ENCODE results near the gene MLST8. TPM values are rescaled to one million over a fixed set of nuclear protein-coding genes. Genes with fewer than 3 reads are reported as not detected.

The MLST8 gene
- total and polyA plus RNA-seq, 12 donors, result 19.3 to 43.1 (median 24.7) TPM

DNA sequence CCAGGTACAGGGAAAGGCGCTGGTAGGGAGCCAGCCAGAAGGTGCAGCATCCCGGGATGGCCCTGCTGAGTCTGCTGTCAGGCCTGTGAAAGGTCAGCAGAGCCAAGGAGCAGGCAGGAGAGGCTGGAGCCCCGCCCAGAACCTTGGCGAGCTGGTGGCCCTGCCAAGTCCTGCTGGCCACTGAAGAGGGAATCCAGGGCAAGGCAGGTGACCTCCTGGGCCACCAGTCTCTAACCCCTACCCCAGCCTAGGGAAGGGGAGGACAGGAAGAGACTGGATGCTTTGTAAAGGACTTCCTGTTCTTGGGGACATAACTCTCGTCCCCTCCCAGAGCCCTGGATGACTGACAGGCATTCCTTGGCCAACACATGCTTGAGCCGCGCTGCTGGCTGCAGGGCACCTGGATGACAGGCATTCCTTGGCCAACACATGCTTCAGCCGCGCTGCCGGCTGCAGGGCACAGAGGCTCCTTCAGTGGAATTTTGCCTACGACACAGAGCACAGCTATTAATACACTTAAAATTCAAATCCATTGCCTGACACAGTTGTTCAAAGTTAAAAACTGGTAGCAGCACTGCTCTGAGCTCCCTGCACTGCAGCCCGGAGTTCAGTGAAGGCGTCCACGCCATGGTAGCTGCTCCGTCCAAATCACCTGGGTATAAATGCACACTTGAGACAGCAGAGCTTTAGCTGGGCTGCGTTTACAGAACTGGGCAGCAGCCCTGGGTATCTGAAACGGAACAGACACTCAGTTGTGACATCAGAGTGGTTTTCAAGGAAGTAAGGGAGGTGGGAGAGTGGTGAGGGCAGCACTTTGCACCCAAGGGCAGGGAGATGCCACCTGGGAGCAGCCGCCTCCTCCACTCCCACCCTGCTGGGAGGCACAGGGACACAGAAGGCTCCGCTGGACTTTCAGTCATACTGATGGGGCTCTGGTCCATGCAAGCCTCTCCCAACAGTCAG is 7.4 kb downstream of the MLST8 start:
- WGBS, 2 donors, result 40 to 44% methylated on average over 19 of the region's 19 CpGs
- no peaks in the 10 kb centered on the region for H3K9me3 ChIP-seq
- DNase-seq, result peak; percentile 52 to 64
- intact Hi-C loops (cut with DNase I), result no loop called here
- no peaks in the 10 kb centered on the region for H3K27me3 ChIP-seq
- H3K36me3 ChIP-seq, result peaks cover 0 to 27% (median 16%) of the 10 kb centered on the region in 9 donors
- H3K4me1 ChIP-seq, result peaks cover 17 to 49% (median 32%) of the 10 kb centered on the region in 9 donors
- H3K4me3 ChIP-seq, result peak overlapping the region in 9 of 10 donors; percentile 63 to 97 (median 87)
- peak in 7 of 8 donors; percentile 2 to 50 (median 25) for ATAC-seq
- peak overlapping the region; percentile 72 to 94 (median 86) for H3K27ac ChIP-seq
- TF ChIP-seq, protein P1, sequence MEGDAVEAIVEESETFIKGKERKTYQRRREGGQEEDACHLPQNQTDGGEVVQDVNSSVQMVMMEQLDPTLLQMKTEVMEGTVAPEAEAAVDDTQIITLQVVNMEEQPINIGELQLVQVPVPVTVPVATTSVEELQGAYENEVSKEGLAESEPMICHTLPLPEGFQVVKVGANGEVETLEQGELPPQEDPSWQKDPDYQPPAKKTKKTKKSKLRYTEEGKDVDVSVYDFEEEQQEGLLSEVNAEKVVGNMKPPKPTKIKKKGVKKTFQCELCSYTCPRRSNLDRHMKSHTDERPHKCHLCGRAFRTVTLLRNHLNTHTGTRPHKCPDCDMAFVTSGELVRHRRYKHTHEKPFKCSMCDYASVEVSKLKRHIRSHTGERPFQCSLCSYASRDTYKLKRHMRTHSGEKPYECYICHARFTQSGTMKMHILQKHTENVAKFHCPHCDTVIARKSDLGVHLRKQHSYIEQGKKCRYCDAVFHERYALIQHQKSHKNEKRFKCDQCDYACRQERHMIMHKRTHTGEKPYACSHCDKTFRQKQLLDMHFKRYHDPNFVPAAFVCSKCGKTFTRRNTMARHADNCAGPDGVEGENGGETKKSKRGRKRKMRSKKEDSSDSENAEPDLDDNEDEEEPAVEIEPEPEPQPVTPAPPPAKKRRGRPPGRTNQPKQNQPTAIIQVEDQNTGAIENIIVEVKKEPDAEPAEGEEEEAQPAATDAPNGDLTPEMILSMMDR (IDR thresholded peaks at IDR 0.05), result no peak

DNA sequence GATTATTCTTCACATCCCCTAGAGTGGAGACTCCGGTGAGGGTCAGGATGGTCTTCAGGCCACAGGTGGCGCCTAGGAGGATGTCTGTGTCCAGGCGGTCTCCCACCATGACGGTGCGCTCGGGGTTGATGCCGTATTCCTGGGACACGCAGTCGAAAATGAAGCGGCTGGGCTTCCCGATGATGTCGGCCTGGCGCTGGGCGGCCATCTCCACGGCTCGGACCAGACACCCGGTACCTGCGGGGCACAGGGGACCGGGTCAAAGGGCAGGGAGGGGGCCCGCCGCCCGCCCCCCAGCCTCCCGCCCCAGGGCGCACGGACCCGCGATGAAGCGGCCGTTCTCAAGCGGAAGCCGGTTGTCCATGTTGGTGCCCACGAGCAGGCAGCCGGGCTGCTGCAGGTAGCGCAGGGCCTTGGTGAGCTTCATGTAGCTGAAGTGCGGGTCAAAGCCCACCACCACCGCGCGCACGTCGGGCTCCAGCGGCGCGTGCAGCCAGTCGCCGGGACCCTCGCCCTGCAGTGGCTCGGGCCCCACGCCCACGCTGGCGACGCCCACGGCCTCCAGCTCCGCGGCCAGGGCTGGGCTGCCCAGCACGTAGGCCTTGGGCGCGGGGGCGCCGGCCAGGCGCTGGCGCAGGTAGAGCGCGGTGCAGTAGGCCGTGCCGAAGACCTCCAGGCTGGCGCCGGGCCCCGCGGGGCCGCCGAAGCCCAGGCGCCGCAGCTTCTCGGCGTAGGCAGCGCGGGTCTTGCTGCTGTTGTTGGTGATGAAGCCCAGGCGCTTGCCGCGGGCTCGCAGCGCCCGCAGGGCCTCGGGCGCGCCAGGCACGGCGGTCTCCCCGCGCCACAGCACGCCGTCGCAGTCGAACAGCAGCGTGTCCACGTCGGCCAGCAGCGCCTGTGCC is 8.8 kb downstream of the MLST8 start:
- Histone ChIP-seq H3K27me3 (no peaks in the 10 kb centered on the region), H3K27ac (peak overlapping the region; percentile 22 to 94 (median 86)), H3K9me3 (no peaks in the 10 kb centered on the region), H3K36me3 (peaks cover 0 to 13% (median 2%) of the 10 kb centered on the region in 9 donors), H3K4me1 (peaks cover 17 to 49% (median 32%) of the 10 kb centered on the region in 9 donors), H3K4me3 (peak overlapping the region; percentile 40 to 97 (median 86))
- DNase-seq (no peak), ATAC-seq (no peak)
- TF ChIP-seq, protein P1 (IDR thresholded peaks at IDR 0.05), result no peak
- 1% methylated on average over 68 to 98 of the region's 98 CpGs for WGBS, 2 donors
- intact Hi-C loops (cut with DNase I), result no loop called here

DNA sequence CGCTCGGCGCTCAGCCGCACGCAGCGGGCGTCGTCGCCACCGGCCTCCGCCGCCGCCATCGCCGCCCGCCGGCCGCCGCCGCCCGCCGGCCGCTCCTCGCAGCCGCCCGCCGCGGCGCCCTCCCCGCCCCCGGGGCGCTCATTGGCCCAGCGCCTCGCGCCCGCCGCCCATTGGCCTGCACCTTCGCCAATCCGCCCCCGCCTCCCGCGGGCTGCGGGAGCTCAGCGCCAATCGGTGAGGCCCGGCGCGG is 9.4 kb downstream of the MLST8 start, which contains the start of gene PGP:
Gene PGP (minus strand): TSS at position 122 of the 250 bp plus-strand sequence. CDS start 63 bp downstream, at position 59.
- H3K27ac ChIP-seq, result peak within 1 kb of the TSS; percentile 76 to 95 (median 90)
- intact Hi-C loops (cut with DNase I), result no loop called here
- peak in 4 of 8 donors; percentile 84 to 92 (median 88) for ATAC-seq
- peaks cover 17 to 49% (median 32%) of the 10 kb centered on the region in 9 donors for H3K4me1 ChIP-seq
- peak within 1 kb of the TSS; percentile 40 to 97 (median 86) for H3K4me3 ChIP-seq
- H3K36me3 ChIP-seq, result peaks cover 0 to 7% (median 0%) of the 10 kb centered on the region in 9 donors
- TF ChIP-seq, protein P1 (IDR thresholded peaks at IDR 0.05), result no peak
- DNase-seq, result no peak
- 0 to 1% methylated on average over 43 to 48 of the region's 48 CpGs for WGBS, 2 donors
- no peaks in the 10 kb centered on the region for H3K27me3 ChIP-seq
- no peaks in the 10 kb centered on the region for H3K9me3 ChIP-seq

DNA sequence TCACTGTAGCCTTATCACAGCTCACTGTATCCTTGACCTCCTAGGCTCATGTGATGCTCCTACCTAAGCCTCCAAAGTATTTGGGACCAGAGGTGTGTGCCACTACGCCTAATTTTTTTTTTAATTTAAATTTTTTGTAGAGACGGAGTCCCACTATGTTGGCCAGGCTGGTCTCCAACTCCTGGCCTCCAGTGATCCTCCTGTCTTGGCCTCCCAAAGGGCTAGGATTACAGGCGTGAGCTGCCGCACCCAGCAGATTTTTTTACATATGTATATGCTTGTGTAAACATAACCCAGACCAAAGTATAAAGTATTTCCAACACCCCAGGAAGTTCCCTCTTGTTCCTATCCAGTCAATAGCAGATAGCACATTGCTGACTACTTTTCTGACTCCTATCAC is 11.1 kb downstream of the MLST8 start:
- H3K9me3 ChIP-seq, result no peaks in the 10 kb centered on the region
- ATAC-seq (no peak), DNase-seq (no peak)
- intact Hi-C loops (cut with DNase I), result no loop called here
- no peak overlapping the region for H3K27ac ChIP-seq
- no peak overlapping the region for H3K4me3 ChIP-seq
- no peaks in the 10 kb centered on the region for H3K27me3 ChIP-seq
- peaks cover 17 to 37% (median 28%) of the 10 kb centered on the region in 9 donors for H3K4me1 ChIP-seq
- TF ChIP-seq, protein P1 (IDR thresholded peaks at IDR 0.05), result no peak
- 96 to 99% methylated on average over 4 of the region's 4 CpGs for WGBS, 2 donors
- H3K36me3 ChIP-seq, result no peaks in the 10 kb centered on the region
